Measurements from ENCODE around the gene GUF1.

GUF1 gene

GRCh38 chr4:44651425-44651824 lies 26.8 kb upstream of the GUF1 start, which contains the start of gene YIPF7:
Gene YIPF7, minus strand, starts transcription at chr4:44651625. Its CDS starts 1,525 bp downstream, at chr4:44650100.
- H3K4me3 ChIP-seq (ENCODE audit: low read depth, low read length): no peak within 1 kb of the TSS
- no peak for DNase-seq (ENCODE audit: low read depth)
- no peak for TF ChIP-seq CTCF (IDR thresholded peaks at IDR 0.05; ENCODE audit: low read depth, low read length, missing control alignments)

- no peak for DNase-seq (ENCODE audit: low read depth)
- no peak for TF ChIP-seq CTCF (IDR thresholded peaks at IDR 0.05; ENCODE audit: low read depth, low read length, missing control alignments)
- H3K4me3 ChIP-seq (ENCODE audit: low read depth, low read length): no peak overlapping the region
Measured at GRCh38 chr4:44652002-44652401, 26.2 kb upstream of the GUF1 start.

GRCh38 chr4:44660396-44660795 lies 17.8 kb upstream of the GUF1 start:
- no peak for DNase-seq (ENCODE audit: low read depth)
- TF ChIP-seq CTCF (IDR thresholded peaks at IDR 0.05; ENCODE audit: low read depth, low read length, missing control alignments): no peak
- H3K4me3 ChIP-seq (ENCODE audit: low read depth, low read length): no peak overlapping the region

- TF ChIP-seq CTCF (IDR thresholded peaks at IDR 0.05; ENCODE audit: low read depth, low read length, missing control alignments): no peak
- DNase-seq (ENCODE audit: low read depth): no peak
- H3K4me3 ChIP-seq (ENCODE audit: low read depth, low read length): no peak overlapping the region
Measured at GRCh38 chr4:44661940-44662622, 16.1 kb upstream of the GUF1 start.

- H3K4me3 ChIP-seq (ENCODE audit: low read depth, low read length): no peak overlapping the region
- no peak for DNase-seq (ENCODE audit: low read depth)
- TF ChIP-seq CTCF (IDR thresholded peaks at IDR 0.05; ENCODE audit: low read depth, low read length, missing control alignments): no peak
Measured at GRCh38 chr4:44662623-44663005, 15.6 kb upstream of the GUF1 start.

GRCh38 chr4:44663539-44664263 lies 14.5 kb upstream of the GUF1 start:
- DNase-seq (ENCODE audit: low read depth): no peak
- TF ChIP-seq CTCF (IDR thresholded peaks at IDR 0.05; ENCODE audit: low read depth, low read length, missing control alignments): no peak
- H3K4me3 ChIP-seq (ENCODE audit: low read depth, low read length): no peak overlapping the region
